Measurements from ENCODE around the gene PLXNA2.

The PLXNA2 gene, protein sequence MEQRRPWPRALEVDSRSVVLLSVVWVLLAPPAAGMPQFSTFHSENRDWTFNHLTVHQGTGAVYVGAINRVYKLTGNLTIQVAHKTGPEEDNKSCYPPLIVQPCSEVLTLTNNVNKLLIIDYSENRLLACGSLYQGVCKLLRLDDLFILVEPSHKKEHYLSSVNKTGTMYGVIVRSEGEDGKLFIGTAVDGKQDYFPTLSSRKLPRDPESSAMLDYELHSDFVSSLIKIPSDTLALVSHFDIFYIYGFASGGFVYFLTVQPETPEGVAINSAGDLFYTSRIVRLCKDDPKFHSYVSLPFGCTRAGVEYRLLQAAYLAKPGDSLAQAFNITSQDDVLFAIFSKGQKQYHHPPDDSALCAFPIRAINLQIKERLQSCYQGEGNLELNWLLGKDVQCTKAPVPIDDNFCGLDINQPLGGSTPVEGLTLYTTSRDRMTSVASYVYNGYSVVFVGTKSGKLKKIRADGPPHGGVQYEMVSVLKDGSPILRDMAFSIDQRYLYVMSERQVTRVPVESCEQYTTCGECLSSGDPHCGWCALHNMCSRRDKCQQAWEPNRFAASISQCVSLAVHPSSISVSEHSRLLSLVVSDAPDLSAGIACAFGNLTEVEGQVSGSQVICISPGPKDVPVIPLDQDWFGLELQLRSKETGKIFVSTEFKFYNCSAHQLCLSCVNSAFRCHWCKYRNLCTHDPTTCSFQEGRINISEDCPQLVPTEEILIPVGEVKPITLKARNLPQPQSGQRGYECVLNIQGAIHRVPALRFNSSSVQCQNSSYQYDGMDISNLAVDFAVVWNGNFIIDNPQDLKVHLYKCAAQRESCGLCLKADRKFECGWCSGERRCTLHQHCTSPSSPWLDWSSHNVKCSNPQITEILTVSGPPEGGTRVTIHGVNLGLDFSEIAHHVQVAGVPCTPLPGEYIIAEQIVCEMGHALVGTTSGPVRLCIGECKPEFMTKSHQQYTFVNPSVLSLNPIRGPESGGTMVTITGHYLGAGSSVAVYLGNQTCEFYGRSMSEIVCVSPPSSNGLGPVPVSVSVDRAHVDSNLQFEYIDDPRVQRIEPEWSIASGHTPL (N-terminal part only)
- 1.5 to 2.3 (median 1.6) reads per million in 4 donors for total RNA-seq

DNA sequence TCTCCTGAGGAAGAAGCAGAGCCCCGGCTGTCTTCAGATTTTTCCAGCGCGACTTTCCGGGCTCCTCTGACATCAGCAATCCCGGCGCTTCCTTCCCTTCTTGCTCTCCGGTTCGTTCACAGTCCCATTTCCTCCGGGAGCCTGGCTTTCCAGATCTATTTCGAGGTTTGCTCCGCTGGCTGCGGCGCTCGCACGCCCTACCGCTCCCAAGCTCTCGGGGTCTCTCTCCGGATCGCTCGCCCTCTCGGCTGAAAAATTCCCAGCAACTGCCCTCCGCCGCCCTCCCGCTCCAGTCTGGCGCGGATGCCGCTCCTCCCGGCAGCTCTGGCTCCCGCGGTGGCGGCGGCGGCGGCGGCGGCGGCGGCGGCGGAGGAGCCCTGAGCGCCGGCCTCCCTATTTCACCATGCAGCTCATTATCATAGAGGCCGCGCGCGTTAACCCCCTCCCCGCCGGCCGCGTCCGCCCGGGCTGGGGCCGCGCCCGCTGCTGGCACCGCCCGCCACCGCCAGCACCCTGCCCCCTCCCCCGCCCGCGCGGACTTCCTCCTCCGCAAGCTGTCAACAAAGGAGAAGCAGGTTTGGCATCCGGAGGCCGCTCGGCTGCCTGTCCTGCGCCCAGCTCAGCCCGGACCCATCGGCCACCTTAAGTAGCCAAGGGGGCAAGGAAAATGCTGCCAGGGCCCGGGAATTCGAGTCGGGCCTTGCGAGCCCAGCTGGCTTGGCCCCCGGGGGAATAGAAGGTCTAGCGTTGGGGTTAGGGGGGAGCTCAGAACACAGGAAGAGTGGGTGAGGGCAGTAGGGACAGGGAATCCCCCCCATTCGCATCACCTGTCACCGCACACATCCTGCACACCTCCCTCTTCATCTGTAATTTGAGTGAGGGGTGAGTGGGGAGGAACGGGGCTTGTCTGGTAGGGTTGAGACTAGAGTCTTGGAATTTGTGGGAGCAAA lies at the start of gene PLXNA2:
Gene PLXNA2 (minus strand): TSS at position 418 of the 950 bp plus-strand sequence. CDS start 26,462 bp downstream, outside the sequence.
- peak; percentile 39 to 79 (median 40) for DNase-seq

DNA sequence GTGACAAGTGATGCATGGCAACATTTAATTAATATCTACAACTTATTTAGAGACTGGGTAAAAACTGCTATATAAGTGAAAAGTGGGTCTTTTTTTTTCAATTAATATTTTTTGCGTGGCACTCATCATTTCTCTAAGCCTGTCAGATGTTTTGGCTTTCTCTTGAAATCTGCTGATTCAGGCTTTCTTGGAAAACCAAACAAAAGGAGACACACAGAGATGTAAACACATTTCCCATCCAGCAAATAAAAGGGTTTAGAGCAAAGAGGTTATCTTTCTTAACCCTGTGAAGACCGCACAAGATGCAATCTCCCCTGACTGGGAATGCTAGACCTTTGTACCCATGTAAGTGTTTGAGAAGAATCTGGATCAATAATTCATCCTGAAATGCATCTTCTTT lies 48.7 kb upstream of the PLXNA2 start:
- DNase-seq = no peak

DNA sequence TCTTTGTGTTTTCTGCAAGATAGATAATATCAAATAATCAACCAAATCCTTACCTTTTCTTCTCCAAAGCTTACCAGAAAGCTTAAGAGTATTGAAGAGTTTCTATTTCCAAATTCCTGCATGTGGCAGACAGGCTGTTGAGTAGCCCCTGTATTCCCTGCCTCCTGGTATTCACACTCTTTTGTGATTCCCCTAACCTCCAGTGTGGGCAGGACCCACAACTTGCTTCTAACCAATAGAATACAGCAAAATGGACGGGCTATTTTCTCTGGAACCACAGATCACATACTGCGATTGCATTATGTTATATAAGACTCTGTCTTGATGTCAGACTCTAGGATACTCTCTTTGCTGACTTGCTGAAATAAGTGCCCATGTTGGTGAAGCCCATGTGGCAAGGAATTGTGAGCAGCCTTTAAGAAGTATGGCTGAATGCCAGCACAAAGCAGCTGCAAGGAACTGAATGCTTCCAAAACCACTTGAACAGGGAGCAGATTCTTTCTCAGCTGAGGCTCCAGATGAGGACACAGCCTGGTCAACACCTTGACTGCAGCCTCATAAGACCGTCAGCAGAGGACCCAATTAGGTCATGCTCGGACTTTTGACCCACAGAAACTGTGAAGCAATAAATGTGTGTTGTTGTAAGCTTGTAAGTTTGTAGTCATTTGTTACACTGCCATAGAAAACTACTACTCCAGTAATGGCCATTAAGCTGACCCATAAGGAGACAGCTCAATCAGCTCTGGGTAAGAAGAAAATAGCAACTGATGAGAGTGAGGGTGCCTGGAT lies 47.9 kb upstream of the PLXNA2 start:
- no peak for DNase-seq

DNA sequence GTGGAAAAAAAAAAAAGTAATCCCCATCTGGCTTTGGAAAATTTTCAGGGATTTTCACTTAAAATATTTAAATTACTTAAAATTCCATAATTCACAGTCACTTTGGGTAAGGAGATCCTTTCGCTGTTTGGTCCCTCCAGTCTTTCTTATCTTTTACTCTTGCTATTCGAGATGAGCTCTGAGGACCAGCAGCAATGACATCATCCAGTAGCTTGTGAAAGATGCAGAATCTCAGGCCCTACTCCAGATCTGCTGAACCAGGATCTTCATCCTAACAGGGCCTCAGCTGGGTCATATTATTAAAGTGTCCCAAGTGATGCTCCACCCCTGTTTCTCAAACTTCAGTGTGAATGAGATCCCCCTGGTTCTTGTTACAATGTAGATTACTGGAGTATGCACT lies 46.9 kb upstream of the PLXNA2 start:
- no peak for DNase-seq

DNA sequence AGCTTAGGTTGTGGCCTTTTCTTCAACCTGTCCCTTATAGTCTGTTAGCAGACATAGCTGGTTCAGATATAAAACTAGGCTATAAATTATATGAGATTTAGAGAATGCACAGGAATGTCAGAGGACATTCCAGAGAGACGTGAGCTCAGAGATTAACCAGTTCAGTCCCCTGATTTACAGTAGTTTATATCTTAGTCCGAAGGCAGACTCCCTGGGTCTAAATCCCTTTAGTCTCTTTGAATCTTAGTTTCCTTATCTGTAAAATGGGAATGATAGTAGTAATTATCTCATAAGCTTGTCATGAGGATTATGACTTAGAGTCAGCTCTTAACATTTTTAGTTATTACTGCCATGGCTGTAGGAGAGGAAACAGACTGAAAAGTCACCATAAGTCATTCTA lies 45.5 kb upstream of the PLXNA2 start:
- DNase-seq = no peak

DNA sequence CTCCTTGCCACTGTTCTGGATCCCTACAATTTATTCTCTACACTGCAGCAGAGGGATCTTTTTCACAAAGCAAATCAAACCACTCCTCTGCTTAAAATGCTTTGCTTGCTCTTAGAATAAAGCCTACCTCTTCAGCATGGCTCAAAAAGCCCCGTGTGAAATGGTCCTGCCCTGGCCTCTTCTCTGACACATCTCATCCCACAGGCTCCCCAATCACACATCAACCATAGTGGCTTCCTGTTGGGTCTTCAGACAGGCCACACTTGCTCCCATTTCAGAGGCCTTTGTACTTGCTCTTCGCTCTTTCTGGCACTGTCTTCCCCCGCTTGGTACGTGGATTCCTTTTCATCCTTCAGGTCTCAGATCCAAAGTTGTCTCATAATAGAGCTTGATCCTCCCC lies 44.3 kb upstream of the PLXNA2 start:
- no peak for DNase-seq

DNA sequence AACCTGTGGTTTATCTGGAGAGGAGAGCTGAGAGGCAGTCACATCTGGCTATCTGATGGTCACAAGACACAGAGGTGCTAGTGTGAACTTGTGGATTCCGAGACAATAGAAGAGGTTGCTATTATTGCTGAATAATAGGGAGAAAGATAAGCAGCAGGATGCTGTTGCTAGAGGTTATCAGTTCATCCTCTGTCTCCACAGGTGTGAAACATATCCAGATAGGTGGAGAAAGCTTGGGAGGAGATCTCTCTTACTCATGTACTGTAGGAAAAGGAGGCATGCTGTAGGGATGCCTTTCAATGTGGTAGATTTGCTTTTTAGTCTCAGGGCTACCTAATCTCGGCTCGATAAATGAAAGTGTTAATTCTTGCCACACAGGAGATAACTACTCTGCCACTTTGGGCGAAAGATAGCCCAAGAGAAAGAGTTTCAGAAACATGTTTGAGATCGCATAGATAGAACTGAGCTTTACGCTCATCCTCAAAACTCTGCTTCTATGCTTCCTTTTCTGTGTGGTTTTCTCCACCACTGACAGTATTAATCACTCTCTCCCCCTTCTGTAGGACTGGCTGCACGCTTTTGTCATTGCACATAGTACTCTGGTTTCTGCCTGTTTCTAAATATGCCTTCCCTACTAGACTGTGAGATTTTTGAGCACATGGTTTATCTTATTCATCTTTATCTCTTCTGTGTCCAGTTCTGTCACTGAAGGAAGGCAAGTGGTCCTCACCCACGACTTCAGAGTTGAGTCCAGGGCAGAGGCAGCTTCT lies 36.7 kb upstream of the PLXNA2 start:
- no peak for DNase-seq

DNA sequence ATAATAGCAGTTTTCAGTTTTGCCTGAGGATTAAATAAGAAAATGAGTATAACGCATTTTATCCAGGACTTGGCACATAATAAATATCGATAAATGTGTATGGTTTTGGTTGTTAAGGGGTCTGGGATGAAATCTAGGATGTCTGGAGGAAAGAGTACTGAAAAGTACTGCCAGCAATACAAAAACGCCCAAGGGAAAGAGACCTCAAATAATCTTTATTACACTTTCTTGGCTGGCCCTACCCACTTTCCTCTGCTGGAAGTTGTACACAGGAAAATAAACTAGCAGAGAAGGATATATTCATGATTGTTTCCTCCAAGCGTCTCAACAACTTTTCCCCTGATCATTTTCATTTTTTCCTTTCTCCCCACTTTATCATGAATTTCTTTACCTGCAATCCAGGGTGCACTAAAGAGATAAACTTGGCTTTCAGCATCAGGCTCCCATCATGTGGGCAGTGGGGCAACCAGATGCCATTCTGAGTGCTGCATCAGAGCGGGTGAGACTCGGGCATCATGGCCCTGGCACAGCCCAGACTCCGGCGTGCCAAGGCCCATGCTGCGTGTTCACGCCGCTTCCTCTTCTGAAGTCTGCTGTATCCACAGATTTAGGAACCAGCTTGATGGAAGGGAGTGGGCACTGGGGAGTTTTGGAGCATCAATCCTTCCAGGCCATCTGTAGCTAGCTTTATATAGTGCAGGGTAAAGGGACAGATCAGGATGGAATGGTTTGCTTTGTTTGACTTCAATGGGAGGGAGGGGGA lies 35.8 kb upstream of the PLXNA2 start:
- DNase-seq = no peak

DNA sequence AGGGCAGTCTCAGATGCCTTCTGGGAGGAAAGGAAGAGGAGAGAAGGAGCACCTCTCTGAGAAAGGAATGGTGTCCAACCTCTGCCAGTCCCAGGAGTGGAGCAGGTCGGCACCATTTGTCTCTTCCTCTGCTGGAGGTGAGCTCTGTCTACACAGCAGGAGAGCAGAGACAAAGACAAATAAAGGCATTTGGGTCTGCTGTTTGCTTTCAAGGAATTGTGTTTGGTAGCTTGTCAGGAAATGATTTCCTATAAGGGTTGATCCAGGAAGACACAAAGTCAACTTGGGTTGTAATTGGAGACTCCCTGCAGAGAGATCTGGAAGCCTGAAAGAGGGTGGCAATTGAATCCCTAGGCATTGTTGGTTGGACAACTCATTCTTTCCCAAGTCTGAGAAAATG lies 34.5 kb upstream of the PLXNA2 start:
- DNase-seq = no peak

DNA sequence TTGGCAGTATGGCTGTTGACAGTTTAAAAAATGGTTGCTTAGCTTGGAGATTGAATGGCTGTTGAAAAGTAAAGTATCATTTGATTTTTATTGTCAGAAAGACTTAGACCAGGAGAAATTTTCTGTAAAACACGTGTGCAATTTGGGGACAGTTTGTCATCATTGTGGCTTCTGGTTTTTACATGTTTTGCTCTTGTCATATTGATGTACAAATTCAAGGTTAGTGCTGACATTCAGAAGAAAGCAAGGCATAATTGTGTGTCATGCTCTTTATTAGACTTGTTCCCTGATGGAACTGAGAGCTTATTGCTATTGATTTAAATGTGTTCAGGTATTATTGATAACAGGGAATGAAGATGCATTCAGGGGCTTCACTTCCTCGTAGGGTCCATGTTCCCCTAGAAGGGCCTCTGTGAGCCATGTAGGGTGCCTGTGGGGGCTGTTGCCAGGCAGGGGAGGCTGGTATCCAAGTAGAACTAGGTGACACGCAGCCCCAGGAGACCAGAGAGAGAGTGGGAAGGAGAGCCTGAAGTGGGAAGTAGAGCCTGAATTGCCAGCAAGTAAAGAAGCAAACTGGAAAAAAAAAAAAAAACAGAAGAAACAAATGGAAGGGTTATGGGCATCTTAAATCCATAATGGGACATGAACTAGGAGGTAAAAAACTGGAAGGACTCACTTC lies 32.7 kb upstream of the PLXNA2 start:
- DNase-seq = no peak

DNA sequence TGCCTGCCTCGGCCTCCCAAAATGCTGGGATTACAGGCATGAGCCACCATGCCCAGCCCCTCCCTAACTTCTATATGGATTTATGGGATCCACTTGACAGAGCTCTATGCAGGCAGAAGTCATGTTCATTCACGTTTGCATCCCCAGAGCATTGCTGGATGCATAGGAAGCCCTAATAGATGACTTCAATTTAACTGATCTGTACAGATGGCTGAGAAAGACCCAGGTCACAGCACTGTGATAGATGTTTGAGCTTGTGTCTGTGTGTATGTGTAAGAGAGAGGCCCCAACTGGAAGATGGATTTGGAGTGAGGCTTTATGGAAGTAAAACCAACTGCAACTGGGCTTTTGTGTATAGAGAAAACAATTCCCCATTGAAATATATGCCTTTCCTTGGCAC lies 30.9 kb upstream of the PLXNA2 start:
- DNase-seq = no peak

DNA sequence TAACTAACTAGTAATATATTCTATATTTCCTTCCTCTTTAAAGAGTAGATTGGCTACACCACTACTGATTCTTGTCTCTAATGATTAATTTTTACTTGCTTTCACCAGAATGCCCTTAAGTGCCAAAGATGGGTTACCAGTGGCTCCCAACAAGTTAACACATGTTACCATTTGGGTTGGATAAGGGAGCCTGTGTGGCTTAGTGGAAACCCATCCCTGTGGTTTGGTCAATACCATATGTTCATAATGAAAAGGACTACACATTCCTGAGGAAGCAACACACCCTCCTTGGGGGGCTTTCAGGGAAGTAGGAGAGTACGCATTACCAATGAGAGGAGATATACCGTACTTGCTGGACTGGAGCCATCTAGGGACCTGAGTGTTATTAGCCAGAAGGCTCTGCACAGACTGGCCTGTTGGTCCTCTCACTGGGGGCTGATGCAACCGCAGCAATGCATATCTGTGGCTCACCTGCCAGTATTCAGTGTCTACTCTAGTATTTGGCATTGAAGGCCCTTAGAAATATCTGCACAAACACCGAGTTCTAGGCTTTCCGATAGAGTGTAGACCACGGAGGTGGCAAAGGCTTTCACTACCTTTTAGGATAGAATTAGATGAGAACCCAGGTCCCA lies 29.3 kb upstream of the PLXNA2 start:
- DNase-seq = no peak

DNA sequence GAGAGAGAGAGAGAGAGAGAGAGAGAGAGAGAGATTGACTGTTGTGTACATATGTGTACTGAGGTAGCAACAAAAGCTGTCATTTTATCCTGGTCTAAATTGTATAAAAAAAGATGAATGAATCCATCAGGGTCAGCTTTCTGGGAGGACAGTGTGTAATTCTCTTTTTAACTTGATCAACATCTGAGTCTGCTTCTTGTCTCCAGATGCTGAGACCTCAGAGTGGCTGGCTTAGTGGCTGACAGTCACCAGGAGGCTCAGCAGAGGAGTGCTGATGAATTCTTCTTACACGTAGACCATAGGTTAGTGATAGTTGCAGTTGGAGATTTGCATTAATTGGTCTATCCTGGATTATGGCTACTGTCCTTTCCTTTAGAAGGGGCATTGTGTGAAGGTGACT lies 28.5 kb upstream of the PLXNA2 start:
- DNase-seq = no peak

DNA sequence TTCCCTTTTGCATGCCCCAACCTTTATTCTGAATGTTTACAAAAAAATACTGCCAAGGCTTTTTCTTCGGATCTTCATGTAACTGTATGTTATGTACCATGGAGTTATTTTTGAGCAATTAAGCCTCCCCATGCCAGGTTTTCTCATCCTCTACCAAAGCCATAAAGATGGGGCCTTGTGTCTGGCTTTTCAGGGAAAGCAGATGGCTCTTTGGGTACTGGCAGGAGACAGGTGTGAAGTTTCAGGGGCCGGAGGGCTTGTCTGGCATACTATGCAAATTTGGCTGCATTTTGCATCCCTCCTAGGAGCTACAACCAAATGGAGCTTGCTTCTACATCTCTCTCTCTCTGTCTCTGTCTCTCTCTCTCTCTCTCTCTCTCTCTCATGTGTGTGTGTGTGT lies 28.1 kb upstream of the PLXNA2 start:
- DNase-seq = no peak

DNA sequence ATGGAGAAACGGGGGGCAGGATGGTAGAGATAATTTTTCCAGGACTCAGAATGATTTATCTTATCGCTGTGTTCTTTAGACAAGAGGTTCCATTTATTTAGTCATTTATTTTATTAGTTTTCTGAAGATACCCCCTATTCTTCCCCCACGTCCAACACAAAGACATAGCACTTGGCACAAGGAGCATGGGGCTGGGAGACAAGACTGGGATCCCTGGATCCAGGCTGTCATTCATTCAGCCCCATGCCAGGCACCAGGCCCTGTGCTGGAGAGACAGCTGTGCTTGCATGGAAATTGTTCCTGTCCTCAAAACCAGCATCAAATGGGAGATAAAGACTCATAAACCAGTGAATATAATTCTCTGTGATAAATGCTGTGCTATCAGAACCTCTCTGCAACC lies 27.1 kb upstream of the PLXNA2 start:
- DNase-seq = no peak

DNA sequence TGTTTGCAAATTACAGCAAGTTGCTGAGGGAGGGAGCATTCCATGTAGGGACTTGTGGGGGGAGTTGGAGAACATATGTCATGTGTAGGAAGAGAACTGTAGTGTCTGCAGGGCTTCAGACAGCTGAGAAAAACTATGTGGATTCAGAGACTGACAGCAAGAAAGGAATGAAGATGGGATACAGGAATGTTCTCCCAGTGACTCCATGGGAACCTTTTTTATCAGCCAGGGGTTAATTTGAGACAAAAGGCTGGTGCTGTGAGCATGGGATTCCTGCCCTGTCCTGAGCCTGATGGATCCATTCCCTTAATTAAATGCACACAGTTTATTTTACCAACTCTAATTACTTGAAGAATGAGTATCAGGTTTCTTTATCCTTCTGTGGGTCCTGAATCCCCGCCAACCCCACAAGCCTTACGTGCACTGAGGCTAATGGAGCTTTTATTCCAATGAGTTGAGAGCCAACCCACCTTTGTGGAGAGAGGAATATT lies 26.5 kb upstream of the PLXNA2 start:
- no peak for DNase-seq

DNA sequence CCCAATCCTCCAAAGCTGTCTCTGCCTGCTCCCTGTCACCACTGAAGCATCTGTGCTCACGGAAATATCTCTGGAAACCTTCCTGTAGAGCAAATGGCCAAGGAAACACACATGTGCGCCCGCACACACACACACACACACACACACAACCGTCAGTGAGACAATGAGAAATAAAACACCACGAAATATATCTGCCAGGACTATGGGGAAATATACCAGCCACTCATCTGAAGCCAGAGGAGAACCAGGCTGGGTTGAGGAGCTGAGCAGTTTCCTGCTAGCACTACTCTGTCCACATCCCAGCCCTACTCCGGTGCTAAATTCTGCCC lies 25.1 kb upstream of the PLXNA2 start:
- DNase-seq = no peak

DNA sequence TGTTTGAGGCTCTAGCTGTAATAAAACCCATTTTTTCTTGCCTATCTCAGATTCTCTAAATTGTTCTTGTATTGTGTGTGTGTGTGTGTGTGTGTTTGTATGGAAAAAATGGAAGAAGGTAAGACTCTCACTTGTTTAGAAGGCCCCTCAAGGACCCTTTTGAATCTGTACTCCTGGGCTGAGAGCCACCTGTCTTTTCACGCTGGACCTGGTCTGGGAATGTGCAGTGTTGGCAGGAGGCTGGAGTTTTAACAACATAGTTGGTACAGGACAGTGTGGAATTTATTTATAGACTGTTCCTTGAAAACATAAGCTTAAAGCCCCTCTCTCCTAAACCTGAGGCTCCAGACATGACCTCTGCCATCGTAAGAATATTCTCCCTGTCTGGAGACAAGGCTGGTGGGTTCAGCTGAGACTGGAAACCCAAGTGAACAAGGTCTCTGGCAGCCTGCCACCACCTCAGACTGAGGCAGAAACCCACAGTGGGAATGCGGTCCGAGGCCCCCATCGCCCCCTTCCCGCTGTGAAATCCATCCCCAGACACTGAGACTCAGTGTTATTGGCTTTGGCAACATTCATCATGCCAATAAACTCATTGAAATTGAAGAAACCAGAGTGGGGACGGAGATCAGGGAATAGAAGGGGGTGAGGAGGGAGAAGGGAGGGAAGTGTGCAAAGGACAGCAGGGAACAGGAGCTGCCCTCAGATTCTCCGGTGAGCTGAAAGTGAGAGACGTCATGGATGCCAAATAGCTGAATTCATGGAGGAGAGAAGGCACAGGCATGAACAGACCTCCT lies 24.6 kb upstream of the PLXNA2 start:
- DNase-seq = no peak
